HFF-Myc (cell line): ENCODE measurements around the gene DAGLA.

Experiments
- DNase-seq: peaks from one replicate; pipeline ENCODE4 v3.0.0-alpha.2; 2011; ENCODE audit warnings: low read depth; ENCODE audit errors: extremely low read depth
- H3K4me3 ChIP-seq: replicated peaks from 2 replicates; pipeline ENCODE4 v1.5.1; 2011; ENCODE audit warnings: low read depth, mild to moderate bottlenecking, control low read depth, low read length
- TF ChIP-seq, protein P1 (sequence below): IDR thresholded peaks from 2 replicates; pipeline ENCODE4 v1.5.1; 2012; ENCODE audit warnings: mild to moderate bottlenecking, low read depth, low read length, control low read depth; ENCODE audit errors: missing control alignments

The DAGLA gene

DNA sequence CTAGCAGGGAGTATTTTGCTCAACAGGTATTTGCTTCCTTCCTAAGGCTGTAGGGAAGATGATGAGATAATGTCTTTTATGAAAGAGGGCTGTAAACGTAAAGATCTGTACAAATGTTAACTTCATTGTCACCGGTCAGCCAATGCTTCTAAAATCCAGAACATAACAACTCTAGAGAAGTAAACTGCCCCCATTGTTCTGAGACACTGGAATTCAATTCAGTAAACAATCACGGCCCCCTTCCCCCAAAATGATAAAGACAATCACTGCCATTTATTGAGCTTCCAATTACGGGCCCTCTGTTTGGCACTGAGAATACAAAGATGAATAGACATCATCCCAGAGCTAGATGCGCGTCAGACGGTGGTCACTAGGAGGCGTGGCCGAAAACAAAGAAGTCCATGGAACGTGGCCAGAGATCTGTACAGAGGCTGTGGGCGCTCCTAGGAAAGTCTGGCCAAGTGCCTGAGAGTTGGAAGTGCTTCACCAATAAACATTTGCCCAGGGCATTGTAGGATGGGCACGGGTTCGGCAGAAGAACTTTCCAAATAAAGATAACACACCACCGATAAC, 111.6 kb downstream of the DAGLA start:
- TF ChIP-seq, protein P1, sequence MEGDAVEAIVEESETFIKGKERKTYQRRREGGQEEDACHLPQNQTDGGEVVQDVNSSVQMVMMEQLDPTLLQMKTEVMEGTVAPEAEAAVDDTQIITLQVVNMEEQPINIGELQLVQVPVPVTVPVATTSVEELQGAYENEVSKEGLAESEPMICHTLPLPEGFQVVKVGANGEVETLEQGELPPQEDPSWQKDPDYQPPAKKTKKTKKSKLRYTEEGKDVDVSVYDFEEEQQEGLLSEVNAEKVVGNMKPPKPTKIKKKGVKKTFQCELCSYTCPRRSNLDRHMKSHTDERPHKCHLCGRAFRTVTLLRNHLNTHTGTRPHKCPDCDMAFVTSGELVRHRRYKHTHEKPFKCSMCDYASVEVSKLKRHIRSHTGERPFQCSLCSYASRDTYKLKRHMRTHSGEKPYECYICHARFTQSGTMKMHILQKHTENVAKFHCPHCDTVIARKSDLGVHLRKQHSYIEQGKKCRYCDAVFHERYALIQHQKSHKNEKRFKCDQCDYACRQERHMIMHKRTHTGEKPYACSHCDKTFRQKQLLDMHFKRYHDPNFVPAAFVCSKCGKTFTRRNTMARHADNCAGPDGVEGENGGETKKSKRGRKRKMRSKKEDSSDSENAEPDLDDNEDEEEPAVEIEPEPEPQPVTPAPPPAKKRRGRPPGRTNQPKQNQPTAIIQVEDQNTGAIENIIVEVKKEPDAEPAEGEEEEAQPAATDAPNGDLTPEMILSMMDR = no peak
- peak overlapping the region; percentile 99 for H3K4me3 ChIP-seq
- peak; percentile 73 for DNase-seq

DNA sequence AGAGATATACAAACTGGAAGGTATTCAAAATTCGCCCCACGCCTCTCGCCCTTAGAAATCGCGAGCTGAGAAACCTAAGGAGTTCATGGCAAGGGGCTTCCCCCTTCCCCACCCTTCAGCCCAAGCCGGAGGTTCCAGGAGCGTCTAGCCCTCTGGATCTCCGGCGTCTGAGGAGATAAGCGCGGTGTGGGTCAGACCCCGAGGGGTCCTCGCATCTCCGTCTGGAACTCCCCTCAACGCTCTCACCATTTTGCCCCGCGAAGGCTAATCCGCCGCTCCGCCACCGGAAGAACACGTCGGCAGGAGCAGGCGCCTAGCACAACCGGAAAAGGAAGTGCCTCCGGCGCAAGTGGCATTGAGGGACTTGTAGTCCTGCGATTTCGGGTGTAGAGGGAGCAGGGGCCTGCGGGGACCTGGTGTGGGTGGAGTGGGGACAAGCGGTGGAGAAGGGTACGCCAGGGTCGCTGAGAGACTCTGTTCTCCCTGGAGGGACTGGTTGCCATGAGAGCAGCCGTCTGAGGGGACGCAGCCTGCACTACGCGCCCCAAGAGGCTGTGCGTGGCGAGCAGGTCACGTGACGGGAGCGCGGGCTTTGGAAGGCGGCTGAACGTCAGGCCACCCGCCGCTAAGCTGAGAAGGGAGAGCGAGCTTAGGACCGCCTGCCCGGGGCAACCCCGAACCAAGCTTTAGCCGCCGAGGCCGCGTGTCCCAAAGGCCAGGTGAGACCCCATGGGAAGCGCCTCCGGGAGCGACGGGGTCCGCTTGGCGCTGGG, 112.3 kb downstream of the DAGLA start, which contains the start of the genes FEN1 and TMEM258:
TSS of gene FEN1 (plus strand) at position 602 of the 773 bp plus-strand sequence. CDS start 2,451 bp downstream, outside the sequence.
TSS of gene TMEM258 (minus strand) at position 290 of the 773 bp plus-strand sequence. CDS start at position 249, 41 bp downstream.
- TF ChIP-seq, protein P1 = no peak
- DNase-seq = peak; percentile 77
- peak within 1 kb of the TSS; percentile 99 for H3K4me3 ChIP-seq

DNA sequence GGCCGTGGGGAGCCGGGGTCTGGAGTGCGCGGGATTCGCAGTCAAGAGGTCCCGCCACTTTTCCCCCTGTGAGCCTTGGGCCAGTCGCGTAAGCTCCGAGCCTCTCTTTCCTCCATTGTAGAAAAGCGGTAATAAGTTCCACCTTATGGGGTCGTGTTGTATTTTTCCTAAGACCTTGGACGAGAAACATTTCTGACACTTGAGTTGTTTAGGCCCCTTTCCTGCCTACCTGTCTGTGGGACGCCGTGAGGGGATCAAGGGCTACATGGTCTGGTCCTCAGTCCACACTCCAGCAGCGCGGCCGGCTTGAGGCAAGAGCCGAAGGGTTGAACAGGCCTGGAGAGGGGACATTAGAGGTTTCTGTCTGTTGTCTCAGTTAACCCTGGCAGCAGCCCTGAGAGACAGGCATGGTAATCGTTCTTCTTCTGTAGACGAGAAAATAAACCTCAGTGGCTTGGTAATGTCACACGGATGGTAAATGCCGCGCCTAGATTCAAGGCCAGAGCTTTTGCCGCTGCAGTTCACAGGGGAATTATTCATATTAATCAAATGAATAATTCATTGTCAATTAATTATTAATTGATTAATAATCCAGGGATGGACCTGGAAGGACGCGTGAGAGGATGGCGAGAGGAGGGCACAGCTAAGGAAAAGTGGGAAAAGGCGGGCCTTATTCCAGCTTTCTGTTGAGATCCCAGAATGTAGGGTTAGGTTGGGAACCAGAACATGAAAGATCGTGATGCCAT, 113.1 kb downstream of the DAGLA start:
- DNase-seq = no peak
- H3K4me3 ChIP-seq = peak overlapping the region; percentile 99
- TF ChIP-seq, protein P1 = no peak

DNA sequence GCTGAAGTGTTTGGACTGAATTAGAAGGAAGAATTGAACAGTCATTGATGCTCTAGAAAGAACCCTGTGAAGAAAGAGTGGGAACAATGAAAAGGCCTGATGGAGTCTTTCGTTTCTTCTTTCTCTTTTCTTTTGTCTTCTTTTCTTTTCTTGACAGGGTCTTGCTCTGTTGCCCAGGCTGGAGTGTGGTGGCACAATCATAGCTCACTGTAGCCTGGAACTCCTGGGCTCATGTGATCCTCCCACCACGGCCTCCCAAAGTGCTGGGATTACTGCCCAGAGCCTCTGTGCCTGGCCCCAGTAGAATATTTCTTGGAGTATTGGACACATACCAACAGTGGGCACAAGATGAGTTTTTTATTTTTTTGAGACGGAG, 113.6 kb downstream of the DAGLA start:
- DNase-seq = no peak
- TF ChIP-seq, protein P1 = no peak
- H3K4me3 ChIP-seq = peak overlapping the region; percentile 99

DNA sequence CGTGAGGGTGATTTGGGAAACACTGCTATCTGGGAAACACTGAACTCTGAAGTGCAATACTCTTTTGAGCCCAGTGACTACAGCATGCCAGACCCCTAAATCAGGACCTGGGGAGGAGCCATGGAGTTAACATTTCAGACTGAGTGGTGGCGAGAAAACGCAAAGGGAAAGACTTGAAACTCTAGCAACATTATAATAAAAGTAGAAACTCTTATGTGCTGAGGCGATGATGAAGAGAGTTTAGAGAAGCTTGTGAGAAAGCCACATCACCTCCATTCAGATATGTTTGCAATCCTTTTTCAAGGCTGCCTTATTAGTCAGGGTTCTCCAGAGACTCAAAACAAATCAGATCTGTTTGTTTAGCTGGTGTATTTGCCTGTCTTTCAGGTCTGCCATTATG, 114.4 kb downstream of the DAGLA start:
- peak overlapping the region; percentile 99 for H3K4me3 ChIP-seq
- no peak for DNase-seq
- TF ChIP-seq, protein P1 = no peak

DNA sequence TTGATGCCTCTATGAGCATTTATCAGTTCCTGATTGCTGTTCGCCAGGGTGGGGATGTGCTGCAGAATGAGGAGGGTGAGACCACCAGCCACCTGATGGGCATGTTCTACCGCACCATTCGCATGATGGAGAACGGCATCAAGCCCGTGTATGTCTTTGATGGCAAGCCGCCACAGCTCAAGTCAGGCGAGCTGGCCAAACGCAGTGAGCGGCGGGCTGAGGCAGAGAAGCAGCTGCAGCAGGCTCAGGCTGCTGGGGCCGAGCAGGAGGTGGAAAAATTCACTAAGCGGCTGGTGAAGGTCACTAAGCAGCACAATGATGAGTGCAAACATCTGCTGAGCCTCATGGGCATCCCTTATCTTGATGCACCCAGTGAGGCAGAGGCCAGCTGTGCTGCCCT, 115.3 kb downstream of the DAGLA start:
- DNase-seq = no peak
- H3K4me3 ChIP-seq = no peak overlapping the region
- TF ChIP-seq, protein P1 = no peak
